HCT116 (cell line): ENCODE measurements around the gene KLHDC7B. TPM values are rescaled to one million over a fixed set of nuclear protein-coding genes. Genes with fewer than 3 reads are reported as not detected.
A peak's percentile ranks its signal among the peaks of the same experiment; 100 is the strongest.

Experiments used
- ATAC-seq: fragments of 200-7000 bp; cut with Tn5 transposase; 2 replicates; pipeline ENCODE4 v1.9.1; 2020; ENCODE audit warnings: mild to moderate bottlenecking, moderate library complexity
- BruUV-seq: library from RNA; stranded (reverse); fragments of 400-500 nt; replicated peaks from 2 replicates; lab custom pipeline; 2021; lab: Mats Ljungman, UMichigan
- CTCF ChIA-PET: fragments of 300-600 bp; sonication (Branson Sonifier 250); formaldehyde crosslinking; loops from one replicate; lab custom pipeline; 2021; ENCODE audit warnings: antibody characterized with exemption; lab: Charles Lee
- POLR2A ChIA-PET: fragments of 300-600, 350-600 bp; sonication (Branson Sonifier 250); formaldehyde crosslinking; loops from one replicate; lab custom pipeline; 2021; ENCODE audit warnings: antibody characterized with exemption; lab: Charles Lee
- RAD21 ChIA-PET, 2 experiments: fragments of 300-600 bp; sonication (Branson Sonifier 250); formaldehyde crosslinking; loops; one replicate each; lab custom pipeline; 2023; ENCODE audit warnings: low total read pairs in 2 of 2; ENCODE audit not compliant: uncharacterized antibody in 2 of 2, unreplicated experiment in 2 of 2, low non-redundant PET in 1 of 2; lab: Charles Lee
- DNase-seq: peaks from one replicate; pipeline ENCODE4 v3.0.0-alpha.2; 2010; ENCODE audit warnings: low read depth, low spot score
- H2AFZ ChIP-seq: fragments of 200-600 bp; shearing (Covaris generic), sonication (generic); 2 replicates; pipeline ENCODE4 v1.6.1; 2017; ENCODE audit warnings: low read depth, mixed run types, mixed read lengths, antibody characterized with exemption, low read length; ENCODE audit not compliant: poor library complexity, severe bottlenecking
- H3K27ac ChIP-seq: 2 replicates; pipeline ENCODE4 v1.5.1; 2012; ENCODE audit warnings: low read depth, low read length
- H3K27me3 ChIP-seq: fragments of 200-600 bp; sonication (generic); 2 replicates; pipeline ENCODE4 v1.6.1; 2016; ENCODE audit warnings: mixed run types, low read length, mixed read lengths; ENCODE audit not compliant: insufficient read depth
- H3K36me3 ChIP-seq, 2 experiments: fragments of 200-500 bp in 1 of 2; fragments of 200-600 bp in 1 of 2; sonication (Bioruptor generic) in 1 of 2; sonication (generic) in 1 of 2; 2 replicates each; pipeline versions ENCODE4 v1.5.1 to v1.6.1; 2014 to 2016; ENCODE audit warnings: low read length in 2 of 2, inconsistent platforms in 1 of 2, mixed read lengths in 1 of 2, mixed run types in 1 of 2; ENCODE audit not compliant: insufficient read depth in 2 of 2, control insufficient read depth in 1 of 2
- H3K4me1 ChIP-seq, 2 experiments: fragments of 200-600 bp in 1 of 2; sonication (generic) in 1 of 2; 2 replicates each; pipeline versions ENCODE4 v1.5.1 to v1.6.1; 2012 to 2017; ENCODE audit warnings: low read length in 2 of 2, inconsistent platforms in 1 of 2, mild to moderate bottlenecking in 1 of 2, mixed read lengths in 1 of 2, mixed run types in 1 of 2, moderate library complexity in 1 of 2; ENCODE audit not compliant: insufficient read depth in 2 of 2, control insufficient read depth in 1 of 2
- H3K4me2 ChIP-seq: fragments of 200-600 bp; sonication (generic); 2 replicates; pipeline ENCODE4 v1.6.1; 2017; ENCODE audit warnings: mixed run types, low read length, mixed read lengths
- H3K4me3 ChIP-seq, 2 experiments: fragments of 200-600 bp in 1 of 2; sonication (generic) in 1 of 2; replicated peaks in 1 of 2; 2 replicates each; pipeline ENCODE4 v1.5.1; 2011 to 2016; ENCODE audit warnings: low read length in 2 of 2, control low read depth in 1 of 2, low read depth in 1 of 2, mild to moderate bottlenecking in 1 of 2, mixed read lengths in 1 of 2, mixed run types in 1 of 2
- H3K79me2 ChIP-seq: fragments of 200-600 bp; sonication (generic); 2 replicates; pipeline ENCODE4 v1.6.1; 2017; ENCODE audit warnings: mild to moderate bottlenecking, mixed run types, low read length, moderate library complexity, mixed read lengths; ENCODE audit not compliant: insufficient read depth
- H3K9ac ChIP-seq: fragments of 200-600 bp; sonication (generic); 2 replicates; pipeline ENCODE4 v1.6.1; 2016; ENCODE audit warnings: low read length, mixed read lengths
- H3K9me2 ChIP-seq: fragments of 200-600 bp; sonication (generic), shearing (Covaris generic); 2 replicates; pipeline ENCODE4 v1.6.1; 2017; ENCODE audit warnings: mixed run types, mild to moderate bottlenecking, moderate library complexity; ENCODE audit not compliant: insufficient read depth
- H3K9me3 ChIP-seq, 2 experiments: fragments of 200-500 bp in 1 of 2; fragments of 200-600 bp in 1 of 2; sonication (Bioruptor generic) in 1 of 2; sonication (generic) in 1 of 2; 2 replicates each; pipeline ENCODE4 v1.6.1; 2014 to 2017; ENCODE audit warnings: low read length in 2 of 2, mixed read lengths in 2 of 2, inconsistent platforms in 1 of 2, low read depth in 1 of 2, mild to moderate bottlenecking in 1 of 2, mixed run types in 1 of 2, moderate library complexity in 1 of 2; ENCODE audit not compliant: control insufficient read depth in 1 of 2, insufficient read depth in 1 of 2
- H4K20me1 ChIP-seq: fragments of 200-600 bp; sonication (generic), shearing (Covaris generic); 2 replicates; pipeline ENCODE4 v1.6.1; 2017; ENCODE audit warnings: mixed run types, mild to moderate bottlenecking, moderate library complexity; ENCODE audit not compliant: insufficient read depth
- CTCF ChIP-seq, 3 experiments: fragments of 200-600 bp in 1 of 3; sonication (generic) in 1 of 3; IDR thresholded peaks in 2 of 3; conservative IDR thresholded peaks in 1 of 3; 2 replicates each; pipeline ENCODE4 v1.5.1; 2012 to 2017; ENCODE audit warnings: low read depth in 2 of 3, low read length in 2 of 3, antibody characterized with exemption in 1 of 3, borderline replicate concordance in 1 of 3, control low read depth in 1 of 3, mild to moderate bottlenecking in 1 of 3, mixed read lengths in 1 of 3, mixed run types in 1 of 3, moderate library complexity in 1 of 3; ENCODE audit not compliant: insufficient read depth in 1 of 3
- ELF1 ChIP-seq: IDR thresholded peaks from 2 replicates; pipeline ENCODE4 v1.6.1; 2012; ENCODE audit warnings: low read depth, borderline replicate concordance
- JUND ChIP-seq: IDR thresholded peaks from 2 replicates; pipeline ENCODE4 v1.6.1; 2012
- POLR2AphosphoS5 ChIP-seq: IDR thresholded peaks from 2 replicates; pipeline ENCODE4 v1.6.1; 2011; ENCODE audit warnings: mild to moderate bottlenecking, low read depth, low read length, moderate library complexity
- ZFX ChIP-seq: fragments of 450-650 bp; IDR thresholded peaks from 2 replicates; pipeline ENCODE4 v1.6.1; 2017
- intact Hi-C: fragments of 100-400 bp; cut with micrococcal nuclease; formaldehyde crosslinking; loops from 2 replicates; pipeline ENCODE4 v1.10.0; 2022
- total RNA-seq: library from RNA; stranded (reverse); gene quantifications from one replicate; pipeline ENCODE4 v1.2.1, GENCODE V29; 2021; ENCODE audit not compliant: unreplicated experiment

Gene KLHDC7B
- total RNA-seq, 1 experiment from 2014 or later, result 0.69 TPM

- ATAC-seq (peak; percentile 26), DNase-seq (no peak)
- Histone ChIP-seq H3K4me1 (peaks cover 13 to 66% of the 10 kb centered on the region in 2 experiments; a peak in 3 of 4 replicates), H3K79me2 (peaks cover 30% of the 10 kb centered on the region), H3K36me3 (peaks cover 0 to 11% of the 10 kb centered on the region in 2 experiments; a peak in 2 of 4 replicates), H3K27ac (peak overlapping the region; percentile 100), H3K4me3 (peak overlapping the region; percentile 78 to 85), H3K9me2 (no peaks in the 10 kb centered on the region)
- ChIA-PET RAD21 (interaction anchor here (0.8 to 2.2 kb wide), 4 partner anchors 18 to 126 kb away, joined by 4 to 8 read pairs (median 6); partner anchors contain the start of genes LMF2 (in 2 of the 2), NCAPH2 (in 1 of the 2) and SYCE3 (in 1 of the 2)), POLR2A (interaction anchor here (0.8 to 2.1 kb wide), 7 partner anchors 12 to 95 kb away, joined by 3 to 20 read pairs (median 5); partner anchors contain the start of genes CHKB, LMF2, NCAPH2 and SYCE3)
- intact Hi-C loops, result loop anchor here (1.0 kb wide), 1 partner anchor 17 kb away; the partner anchor contains the start of gene NCAPH2
- TF ChIP-seq JUND (no peak), CTCF (IDR thresholded peaks at IDR 0.05 in 2 of 3, conservative IDR thresholded peaks at IDR 0.05 in 1 of 3; ENCODE audit: borderline replicate concordance in 1 of 3, insufficient read depth in 1 of 3, low read depth in 2 of 3, low read length in 2 of 3) (0 out of 6 replicates have a peak, but pooled peaks of 1 of the 3 experiments have one; percentile 47)
- TF ChIP-seq, all 23 proteins: peak for 1
- no peaks in the 10 kb centered on the region for H4K20me1 ChIP-seq
- peak overlapping the region; percentile 99 for H3K4me2 ChIP-seq
- no TSS peak for BruUV-seq
- no peaks in the 10 kb centered on the region for H3K27me3 ChIP-seq
- no peak overlapping the region for H2AFZ ChIP-seq
- CTCF ChIA-PET, result interaction anchor here (0.7 to 1.7 kb wide), 19 partner anchors 11 to 377 kb away, joined by 3 to 21 read pairs (median 5); partner anchors contain the start of genes ARSA, HDAC10, KLHDC7B and LMF2
- peak overlapping the region; percentile 93 for H3K9ac ChIP-seq
- H3K9me3 ChIP-seq, result no peaks in the 10 kb centered on the region
These were observed 19.9 kb upstream of the KLHDC7B start for GRCh38 chr22:50525858-50526107.

DNA sequence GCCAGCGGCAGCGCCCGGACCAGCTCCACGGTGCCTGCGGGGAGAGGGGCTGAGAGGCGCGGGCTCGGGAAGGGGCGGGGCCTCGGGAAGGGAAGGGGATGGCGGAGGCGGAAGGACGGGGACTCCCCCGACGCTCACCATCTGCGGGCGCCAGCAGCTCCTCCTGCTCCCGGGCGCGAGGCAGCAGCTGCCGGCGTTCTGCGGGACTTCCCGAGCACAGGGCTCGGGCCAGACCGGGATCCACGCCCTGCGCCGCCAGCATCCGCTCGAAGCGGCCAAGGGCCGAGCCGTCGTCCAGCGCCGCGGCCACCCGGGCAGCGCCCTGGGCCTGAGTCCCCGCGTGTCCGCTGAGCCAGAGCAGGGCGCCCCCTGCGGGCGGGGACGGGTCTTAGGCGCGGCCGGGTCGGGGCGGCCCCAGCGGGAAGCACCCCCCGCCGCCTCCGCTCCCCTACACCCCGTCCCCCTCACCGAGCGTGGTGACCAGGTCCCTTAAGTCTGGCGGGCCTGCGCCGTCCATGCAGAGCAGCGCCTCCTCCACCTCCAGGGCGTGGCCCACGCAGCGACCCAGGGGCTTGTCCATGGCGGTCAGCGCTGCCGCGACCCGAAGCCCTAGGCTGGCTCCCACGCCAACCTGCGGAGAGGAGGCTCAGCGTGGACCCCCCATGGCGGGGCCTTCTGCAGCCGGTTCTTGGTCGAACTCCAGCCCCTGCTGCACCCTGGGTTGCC, 19.4 kb upstream of the KLHDC7B start:
- ChIA-PET POLR2A (interaction anchor here (0.9 to 2.1 kb wide), 7 partner anchors 10 to 94 kb away, joined by 3 to 20 read pairs (median 5); partner anchors contain the start of genes CHKB, LMF2, NCAPH2 and SYCE3), RAD21 (interaction anchor here (0.8 to 2.2 kb wide), 4 partner anchors 18 to 126 kb away, joined by 4 to 8 read pairs (median 6); partner anchors contain the start of genes LMF2 (in 2 of the 2), NCAPH2 (in 1 of the 2) and SYCE3 (in 1 of the 2)), CTCF (interaction anchor here (0.7 to 1.7 kb wide), 19 partner anchors 12 to 377 kb away, joined by 3 to 21 read pairs (median 5); partner anchors contain the start of genes ARSA, HDAC10, KLHDC7B and LMF2)
- H3K27ac ChIP-seq, result peak overlapping the region; percentile 100
- no peaks in the 10 kb centered on the region for H3K9me3 ChIP-seq
- peaks cover 13 to 71% of the 10 kb centered on the region in 2 experiments; a peak in 3 of 4 replicates for H3K4me1 ChIP-seq
- TF ChIP-seq POLR2AphosphoS5 (peak; percentile 51), ELF1 (no peak), CTCF (IDR thresholded peaks at IDR 0.05 in 2 of 3, conservative IDR thresholded peaks at IDR 0.05 in 1 of 3; ENCODE audit: borderline replicate concordance in 1 of 3, insufficient read depth in 1 of 3, low read depth in 2 of 3, low read length in 2 of 3) (peak in 1 of 3 experiments; percentile 57; a peak in 3 of 6 replicates), ZFX (peak; percentile 51)
- no peak overlapping the region for H2AFZ ChIP-seq
- peak overlapping the region; percentile 78 to 85 for H3K4me3 ChIP-seq
- no peaks in the 10 kb centered on the region for H3K9me2 ChIP-seq
- no peak for DNase-seq
- H3K36me3 ChIP-seq, result peaks cover 0 to 11% of the 10 kb centered on the region in 2 experiments; a peak in 2 of 4 replicates
- H3K27me3 ChIP-seq, result no peaks in the 10 kb centered on the region
- H4K20me1 ChIP-seq, result no peaks in the 10 kb centered on the region
- peak overlapping the region; percentile 93 for H3K9ac ChIP-seq
- peak; percentile 39 for ATAC-seq
- no TSS peak for BruUV-seq
- H3K79me2 ChIP-seq, result peaks cover 30% of the 10 kb centered on the region
- intact Hi-C loops, result no loop called here
- H3K4me2 ChIP-seq, result peak overlapping the region; percentile 99
